ENCODE data around the gene CMBL.

The CMBL gene

GRCh38 chr5:10244342-10244944, 63.3 kb downstream of the CMBL start:
- no peak overlapping the region for H2AK5ac ChIP-seq (ENCODE audit: low read length)
- H3K14ac ChIP-seq (ENCODE audit: low read length), result no peak overlapping the region
- no peak overlapping the region for H3K9ac ChIP-seq (ENCODE audit: low read length)
- no peak overlapping the region for H4K91ac ChIP-seq (ENCODE audit: low read depth, low read length)
- WGBS (ENCODE audit: extremely low coverage, insufficient coverage, insufficient read length), result no CpG with 5 or more reads among the region's 10 CpGs
- no peak overlapping the region for H2BK120ac ChIP-seq (ENCODE audit: insufficient read depth, low read length, poor library complexity)
- no peak overlapping the region for H4K12ac ChIP-seq (ENCODE audit: low read depth, low read length)
- H3K79me1 ChIP-seq (ENCODE audit: low read length), result peaks cover 3% of the 10 kb centered on the region
- no peak overlapping the region for H2BK5ac ChIP-seq (ENCODE audit: low read depth, low read length, poor library complexity)
- no peaks in the 10 kb centered on the region for H3K36me3 ChIP-seq (ENCODE audit: control insufficient read depth in 1 of 2, insufficient read depth in 2 of 2, low read length in 2 of 2)
- peaks cover 4% of the 10 kb centered on the region in 2 experiments for H3K4me1 ChIP-seq (ENCODE audit: control insufficient read depth in 1 of 2, insufficient read depth in 2 of 2, low read length in 2 of 2)
- no peak overlapping the region for H3K4me3 ChIP-seq (ENCODE audit: low read depth, low read length)
- peak in 1 of 2 donors; percentile 65 for DNase-seq
- H2AFZ ChIP-seq (ENCODE audit: insufficient read depth, low read length, poor library complexity), result no peak overlapping the region
- H2BK12ac ChIP-seq (ENCODE audit: low read length), result no peak overlapping the region
- H3K27ac ChIP-seq (ENCODE audit: low read depth, low read length), result no peak overlapping the region
- H3K9me3 ChIP-seq (ENCODE audit: insufficient read depth, low read depth, low read length), result no peaks in the 10 kb centered on the region
- H4K8ac ChIP-seq (ENCODE audit: low read depth, low read length), result no peak overlapping the region
- H3K4ac ChIP-seq (ENCODE audit: low read depth, low read length), result no peak overlapping the region
- H3K23ac ChIP-seq (ENCODE audit: low read length), result no peak overlapping the region
- no peaks in the 10 kb centered on the region for H3K27me3 ChIP-seq (ENCODE audit: insufficient read depth, low read length)
- H3K79me2 ChIP-seq (ENCODE audit: control insufficient read depth, insufficient read depth, low read length, poor library complexity), result peaks cover 2% of the 10 kb centered on the region
- no peak overlapping the region for H3K18ac ChIP-seq (ENCODE audit: low read length)
- H3K4me2 ChIP-seq (ENCODE audit: low read length), result no peak overlapping the region

- Histone ChIP-seq H3K27me3 (ENCODE audit: insufficient read depth, low read length) (no peaks in the 10 kb centered on the region), H2AK5ac (ENCODE audit: low read length) (no peak overlapping the region), H2AFZ (ENCODE audit: insufficient read depth, low read length, poor library complexity) (no peak overlapping the region), H2BK120ac (ENCODE audit: insufficient read depth, low read length, poor library complexity) (no peak overlapping the region), H3K18ac (ENCODE audit: low read length) (no peak overlapping the region), H4K8ac (ENCODE audit: low read depth, low read length) (no peak overlapping the region), H3K79me2 (ENCODE audit: control insufficient read depth, insufficient read depth, low read length, poor library complexity) (no peaks in the 10 kb centered on the region), H3K14ac (ENCODE audit: low read length) (no peak overlapping the region), H3K23ac (ENCODE audit: low read length) (no peak overlapping the region), H3K79me1 (ENCODE audit: low read length) (no peaks in the 10 kb centered on the region), H3K9me3 (ENCODE audit: insufficient read depth, low read depth, low read length) (no peaks in the 10 kb centered on the region), H3K9ac (ENCODE audit: low read length) (no peak overlapping the region), H4K12ac (ENCODE audit: low read depth, low read length) (no peak overlapping the region), H3K4me2 (ENCODE audit: low read length) (no peak overlapping the region), H3K27ac (ENCODE audit: low read depth, low read length) (no peak overlapping the region), H3K4ac (ENCODE audit: low read depth, low read length) (no peak overlapping the region), H3K4me3 (ENCODE audit: low read depth, low read length) (no peak overlapping the region), H3K4me1 (ENCODE audit: control insufficient read depth in 1 of 2, insufficient read depth in 2 of 2, low read length in 2 of 2) (peaks cover under 1% of the 10 kb centered on the region in 2 experiments), H3K36me3 (ENCODE audit: control insufficient read depth in 1 of 2, insufficient read depth in 2 of 2, low read length in 2 of 2) (peaks cover 0 to 2% of the 10 kb centered on the region in 2 experiments), H2BK12ac (ENCODE audit: low read length) (no peak overlapping the region), H2BK5ac (ENCODE audit: low read depth, low read length, poor library complexity) (no peak overlapping the region), H4K91ac (ENCODE audit: low read depth, low read length) (no peak overlapping the region)
- WGBS (ENCODE audit: extremely low coverage, insufficient coverage, insufficient read length), result no CpG with 5 or more reads among the region's 1 CpG
- peak in 1 of 2 donors; percentile 64 for DNase-seq
Measured at GRCh38 chr5:10243660-10244240, 64.0 kb downstream of the CMBL start.

- Histone ChIP-seq H3K4ac (ENCODE audit: low read depth, low read length) (no peak overlapping the region), H3K9me3 (ENCODE audit: insufficient read depth, low read depth, low read length) (no peaks in the 10 kb centered on the region)
- no CpG with 5 or more reads among the region's 8 CpGs for WGBS (ENCODE audit: extremely low coverage, insufficient coverage, insufficient read length)
Measured at GRCh38 chr5:10235350-10235749, 72.4 kb downstream of the CMBL start.

GRCh38 chr5:10233505-10233904, 74.2 kb downstream of the CMBL start:
- no peak overlapping the region for H3K18ac ChIP-seq (ENCODE audit: low read length)
- peaks cover 7 to 10% of the 10 kb centered on the region in 2 experiments for H3K4me1 ChIP-seq (ENCODE audit: control insufficient read depth in 1 of 2, insufficient read depth in 2 of 2, low read length in 2 of 2)
- no peak overlapping the region for H2AFZ ChIP-seq (ENCODE audit: insufficient read depth, low read length, poor library complexity)
- H3K4me2 ChIP-seq (ENCODE audit: low read length), result no peak overlapping the region
- H3K9ac ChIP-seq (ENCODE audit: low read length), result no peak overlapping the region
- no peak overlapping the region for H3K4ac ChIP-seq (ENCODE audit: low read depth, low read length)
- H4K8ac ChIP-seq (ENCODE audit: low read depth, low read length), result no peak overlapping the region
- no peak overlapping the region for H2BK12ac ChIP-seq (ENCODE audit: low read length)
- peaks cover 2% of the 10 kb centered on the region for H3K79me1 ChIP-seq (ENCODE audit: low read length)
- no peak overlapping the region for H4K12ac ChIP-seq (ENCODE audit: low read depth, low read length)
- no peak overlapping the region for H2AK5ac ChIP-seq (ENCODE audit: low read length)
- H3K27me3 ChIP-seq (ENCODE audit: insufficient read depth, low read length), result no peaks in the 10 kb centered on the region
- H3K23ac ChIP-seq (ENCODE audit: low read length), result no peak overlapping the region
- no peaks in the 10 kb centered on the region for H3K79me2 ChIP-seq (ENCODE audit: control insufficient read depth, insufficient read depth, low read length, poor library complexity)
- no CpG with 5 or more reads among the region's 7 CpGs for WGBS (ENCODE audit: extremely low coverage, insufficient coverage, insufficient read length)
- H3K9me3 ChIP-seq (ENCODE audit: insufficient read depth, low read depth, low read length), result no peaks in the 10 kb centered on the region
- H3K36me3 ChIP-seq (ENCODE audit: control insufficient read depth in 1 of 2, insufficient read depth in 2 of 2, low read length in 2 of 2), result peaks cover 2 to 5% of the 10 kb centered on the region in 2 experiments
- H2BK5ac ChIP-seq (ENCODE audit: low read depth, low read length, poor library complexity), result no peak overlapping the region
- no peak overlapping the region for H3K4me3 ChIP-seq (ENCODE audit: low read depth, low read length)
- no peak overlapping the region for H3K14ac ChIP-seq (ENCODE audit: low read length)
- no peak overlapping the region for H4K91ac ChIP-seq (ENCODE audit: low read depth, low read length)
- H2BK120ac ChIP-seq (ENCODE audit: insufficient read depth, low read length, poor library complexity), result no peak overlapping the region
- H3K27ac ChIP-seq (ENCODE audit: low read depth, low read length), result no peak overlapping the region
- no peak for DNase-seq

More at GRCh38 chr5:10235350-10235749, 72.4 kb downstream of the CMBL start:
- no peaks in the 10 kb centered on the region for H3K27me3 ChIP-seq (ENCODE audit: insufficient read depth, low read length)
- peaks cover 7 to 10% of the 10 kb centered on the region in 2 experiments for H3K4me1 ChIP-seq (ENCODE audit: control insufficient read depth in 1 of 2, insufficient read depth in 2 of 2, low read length in 2 of 2)
- no peak for DNase-seq
- H2BK12ac ChIP-seq (ENCODE audit: low read length), result no peak overlapping the region
- no peak overlapping the region for H3K4me2 ChIP-seq (ENCODE audit: low read length)
- no peaks in the 10 kb centered on the region for H3K79me2 ChIP-seq (ENCODE audit: control insufficient read depth, insufficient read depth, low read length, poor library complexity)
- H4K91ac ChIP-seq (ENCODE audit: low read depth, low read length), result no peak overlapping the region
- no peak overlapping the region for H4K8ac ChIP-seq (ENCODE audit: low read depth, low read length)
- peaks cover 2% of the 10 kb centered on the region for H3K79me1 ChIP-seq (ENCODE audit: low read length)
- no peak overlapping the region for H3K23ac ChIP-seq (ENCODE audit: low read length)
- peaks cover 2 to 7% of the 10 kb centered on the region in 2 experiments for H3K36me3 ChIP-seq (ENCODE audit: control insufficient read depth in 1 of 2, insufficient read depth in 2 of 2, low read length in 2 of 2)
- H2BK5ac ChIP-seq (ENCODE audit: low read depth, low read length, poor library complexity), result no peak overlapping the region
- H3K27ac ChIP-seq (ENCODE audit: low read depth, low read length), result no peak overlapping the region
- H3K9ac ChIP-seq (ENCODE audit: low read length), result no peak overlapping the region
- H3K4me3 ChIP-seq (ENCODE audit: low read depth, low read length), result no peak overlapping the region
- H2AFZ ChIP-seq (ENCODE audit: insufficient read depth, low read length, poor library complexity), result no peak overlapping the region
- no peak overlapping the region for H3K18ac ChIP-seq (ENCODE audit: low read length)
- no peak overlapping the region for H2BK120ac ChIP-seq (ENCODE audit: insufficient read depth, low read length, poor library complexity)
- no peak overlapping the region for H4K12ac ChIP-seq (ENCODE audit: low read depth, low read length)
- H3K14ac ChIP-seq (ENCODE audit: low read length), result no peak overlapping the region
- H2AK5ac ChIP-seq (ENCODE audit: low read length), result no peak overlapping the region

Data from trophoblast cell (in vitro differentiated cells and primary cell).